ENCODE measurements around the gene OSBPL7. TPM values are rescaled to one million over a fixed set of nuclear protein-coding genes. Genes with fewer than 3 reads are reported as not detected.

Gene OSBPL7
- total and polyA plus RNA-seq, 2 donors (not counting 3 experiments of a cell fraction or from before 2014, with no cell fraction given), result 16.2 to 29.1 TPM

DNA sequence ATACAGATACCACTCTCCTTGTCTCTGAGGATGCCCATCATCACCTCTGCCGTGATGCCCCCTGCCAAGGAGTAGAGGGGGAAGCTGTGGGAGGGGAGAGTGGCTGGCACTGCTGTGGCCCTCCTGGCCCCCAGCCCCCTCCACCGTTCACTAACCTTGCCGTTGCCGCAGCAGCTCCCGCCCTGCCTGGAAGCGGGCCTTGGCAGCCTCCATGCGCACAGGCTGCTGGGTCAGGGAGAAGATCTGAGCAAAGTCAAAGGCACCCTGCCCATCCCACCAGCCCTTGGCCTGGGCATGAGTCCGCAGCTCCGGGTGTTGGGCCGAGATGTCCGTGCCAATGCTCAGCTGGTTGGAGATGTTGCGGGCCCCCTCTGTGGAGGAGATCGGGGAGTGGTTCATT is 17.0 kb upstream of the OSBPL7 start:
- Histone ChIP-seq H3K9me3 (replicated peaks; ENCODE audit: control insufficient read depth, insufficient read depth, low read length) (no peaks in the 10 kb centered on the region), H3K4me1 (ENCODE audit: control insufficient read depth, extremely low read depth, insufficient read depth, low read length) (peaks cover 17% of the 10 kb centered on the region), H3K27ac (ENCODE audit: insufficient read depth, low read depth, low read length) (no peak overlapping the region), H2AFZ (ENCODE audit: low read depth, low read length) (no peak overlapping the region), H3K36me3 (ENCODE audit: control insufficient read depth in 2 of 2, extremely low read depth in 1 of 2, insufficient read depth in 2 of 2, low read length in 2 of 2) (peaks cover 0 to 4% of the 10 kb centered on the region in 2 experiments), H3K9ac (replicated peaks; ENCODE audit: extremely low read depth, insufficient read depth, low read length) (no peak overlapping the region), H3K9me1 (replicated peaks; ENCODE audit: control insufficient read depth, extremely low read depth, insufficient read depth, low read length) (no peaks in the 10 kb centered on the region), H3K27me3 (ENCODE audit: control insufficient read depth in 2 of 2, insufficient read depth in 2 of 2, low read length in 2 of 2) (no peaks in the 10 kb centered on the region), H3K4me2 (ENCODE audit: insufficient read depth, low read length) (no peak overlapping the region), H3K4me3 (replicated peaks in 1 of 3; ENCODE audit: insufficient read depth in 1 of 3, low read depth in 1 of 3, low read length in 3 of 3) (no peak overlapping the region), H4K20me1 (replicated peaks; ENCODE audit: control insufficient read depth, extremely low read depth, insufficient read depth, low read length) (no peaks in the 10 kb centered on the region), H3K79me2 (ENCODE audit: control insufficient read depth, insufficient read depth, low read length) (no peaks in the 10 kb centered on the region)
- no TSS peak for BruUV-seq (replicated peaks)
- ChIA-PET POLR2A (no interaction called here), CTCF (interaction anchor here (1.5 to 3.5 kb wide), 3 partner anchors 51 to 132 kb away, joined by 4 to 162 read pairs (median 28); partner anchors contain the start of gene CDK5RAP3)
- DNase-seq (ENCODE audit: low read depth, low spot score) (no peak), FAIRE-seq (no peak)
- intact Hi-C loops (cut with micrococcal nuclease), result no loop called here
- no peak for TF ChIP-seq FOS (IDR thresholded peaks at IDR 0.05; ENCODE audit: borderline replicate concordance, insufficient read depth, low read length)
- no peak for TF ChIP-seq POLR2A (IDR thresholded peaks at IDR 0.05; ENCODE audit: low read depth, low read length)
- TF ChIP-seq EZH2 (IDR thresholded peaks at IDR 0.05; ENCODE audit: borderline replicate concordance, low read depth, low read length, severe bottlenecking), result no peak
- TF ChIP-seq POLR2AphosphoS5 (IDR thresholded peaks at IDR 0.05; ENCODE audit: insufficient read depth, low read depth, low read length), result no peak
- TF ChIP-seq, protein P1, sequence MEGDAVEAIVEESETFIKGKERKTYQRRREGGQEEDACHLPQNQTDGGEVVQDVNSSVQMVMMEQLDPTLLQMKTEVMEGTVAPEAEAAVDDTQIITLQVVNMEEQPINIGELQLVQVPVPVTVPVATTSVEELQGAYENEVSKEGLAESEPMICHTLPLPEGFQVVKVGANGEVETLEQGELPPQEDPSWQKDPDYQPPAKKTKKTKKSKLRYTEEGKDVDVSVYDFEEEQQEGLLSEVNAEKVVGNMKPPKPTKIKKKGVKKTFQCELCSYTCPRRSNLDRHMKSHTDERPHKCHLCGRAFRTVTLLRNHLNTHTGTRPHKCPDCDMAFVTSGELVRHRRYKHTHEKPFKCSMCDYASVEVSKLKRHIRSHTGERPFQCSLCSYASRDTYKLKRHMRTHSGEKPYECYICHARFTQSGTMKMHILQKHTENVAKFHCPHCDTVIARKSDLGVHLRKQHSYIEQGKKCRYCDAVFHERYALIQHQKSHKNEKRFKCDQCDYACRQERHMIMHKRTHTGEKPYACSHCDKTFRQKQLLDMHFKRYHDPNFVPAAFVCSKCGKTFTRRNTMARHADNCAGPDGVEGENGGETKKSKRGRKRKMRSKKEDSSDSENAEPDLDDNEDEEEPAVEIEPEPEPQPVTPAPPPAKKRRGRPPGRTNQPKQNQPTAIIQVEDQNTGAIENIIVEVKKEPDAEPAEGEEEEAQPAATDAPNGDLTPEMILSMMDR (IDR thresholded peaks at IDR 0.05; ENCODE audit: extremely low read depth in 1 of 2, insufficient read depth in 1 of 2, low read depth in 1 of 2, low read length in 2 of 2), result no peak
- no peak for TF ChIP-seq GATA2 (IDR thresholded peaks at IDR 0.05; ENCODE audit: insufficient read depth, insufficient read length, low read depth, low read length)
- TF ChIP-seq JUN (IDR thresholded peaks at IDR 0.05; ENCODE audit: borderline replicate concordance, insufficient read depth, insufficient read length, low read depth), result no peak
- no peak for TF ChIP-seq MAX (IDR thresholded peaks at IDR 0.05; ENCODE audit: insufficient read depth, insufficient read length)
- TF ChIP-seq MYC (IDR thresholded peaks at IDR 0.05; ENCODE audit: low read depth, low read length), result no peak
- dilution Hi-C loops (cut with MboI; ENCODE audit: extremely low pct_ligation_motif_present, low sequenced_read_pairs), result no loop called here
